H1 (cell line): ENCODE results near the gene CRABP2. TPM values are rescaled to one million over a fixed set of nuclear protein-coding genes. Genes with fewer than 3 reads are reported as not detected.

Source experiments
- CTCF ChIA-PET: fragments of 300-600 bp; sonication (Branson Sonifier 250); formaldehyde crosslinking; loops from one replicate; lab custom pipeline; 2021; ENCODE audit not compliant: partially characterized antibody; lab: Charles Lee
- POLR2A ChIA-PET: fragments of 300-600 bp; sonication (Branson Sonifier 250); formaldehyde crosslinking; loops from one replicate; lab custom pipeline; 2021; ENCODE audit warnings: inconsistent platforms; ENCODE audit not compliant: partially characterized antibody; lab: Charles Lee
- DNase-seq, 2 experiments: peaks; one replicate each; pipeline versions ENCODE4 v3.0.0 to v3.0.0-alpha.2; 2010 to 2022; ENCODE audit warnings: low spot score in 2 of 2, low read depth in 1 of 2, mixed read lengths in 1 of 2
- FAIRE-seq: peaks from 2 replicates; lab custom pipeline; 2011; peaks lifted over from hg19 to GRCh38; lab: Jason Lieb, UNC
- H2AFZ ChIP-seq: 2 replicates; pipeline ENCODE4 v1.8.1; 2012; ENCODE audit warnings: low read length, inconsistent platforms
- H2AK5ac ChIP-seq: 2 replicates; pipeline ENCODE4 v1.6.1; 2013; ENCODE audit warnings: low read depth, low read length
- H2BK120ac ChIP-seq: replicated peaks from 2 replicates; pipeline ENCODE3; 2013; ENCODE audit warnings: low read depth, low read length, inconsistent platforms
- H2BK12ac ChIP-seq: 2 replicates; pipeline ENCODE4 v1.6.1; 2013; ENCODE audit warnings: low read depth, low read length
- H2BK15ac ChIP-seq: 2 replicates; pipeline ENCODE4 v1.6.1; 2013; ENCODE audit warnings: low read length
- H2BK20ac ChIP-seq: 2 replicates; pipeline ENCODE4 v1.6.1; 2013; ENCODE audit warnings: low read length
- H2BK5ac ChIP-seq: 2 replicates; pipeline ENCODE4 v1.6.1; 2013; ENCODE audit warnings: low read depth, low read length
- H3K14ac ChIP-seq: 2 replicates; pipeline ENCODE4 v1.6.1; 2013; ENCODE audit warnings: inconsistent platforms; ENCODE audit not compliant: insufficient read length
- H3K18ac ChIP-seq: 2 replicates; pipeline ENCODE4 v1.6.1; 2013; ENCODE audit warnings: low read length; ENCODE audit errors: extremely low read depth
- H3K23ac ChIP-seq: 2 replicates; pipeline ENCODE4 v1.6.1; 2013; ENCODE audit warnings: inconsistent platforms; ENCODE audit not compliant: insufficient read length
- H3K23me2 ChIP-seq: 2 replicates; pipeline ENCODE4 v1.6.1; 2013; ENCODE audit warnings: low read depth, low read length
- H3K27ac ChIP-seq: 2 replicates; pipeline ENCODE4 v1.6.1; 2011; ENCODE audit warnings: low read depth, low read length, inconsistent platforms
- H3K27me3 ChIP-seq, 4 experiments: replicated peaks in 1 of 4; 1 replicate in 1 of 4; 2 replicates in 3 of 4; pipeline versions ENCODE4 v1.6.1 to v1.8.1; 2011 to 2013; ENCODE audit warnings: low read length in 3 of 4, mild to moderate bottlenecking in 3 of 4, inconsistent platforms in 2 of 4, mixed read lengths in 2 of 4, moderate library complexity in 1 of 4; ENCODE audit not compliant: control insufficient read depth in 3 of 4, insufficient read depth in 3 of 4; ENCODE audit errors: extremely low read depth in 1 of 4
- H3K36me3 ChIP-seq, 4 experiments: 2 replicates each; pipeline versions ENCODE4 v1.6.1 to v1.8.1; 2011 to 2013; ENCODE audit warnings: mild to moderate bottlenecking in 4 of 4, low read length in 3 of 4, moderate library complexity in 2 of 4, control low read depth in 1 of 4, inconsistent platforms in 1 of 4; ENCODE audit not compliant: insufficient read depth in 4 of 4, control insufficient read depth in 2 of 4
- H3K4ac ChIP-seq: replicated peaks from 2 replicates; pipeline ENCODE3; 2013; ENCODE audit warnings: low read length, low read depth, mixed read lengths, inconsistent platforms; ENCODE audit not compliant: insufficient read length
- H3K4me1 ChIP-seq, 4 experiments: replicated peaks in 1 of 4; 1 replicate in 1 of 4; 2 replicates in 3 of 4; pipeline versions ENCODE4 v1.6.1 to v1.8.1; 2011 to 2013; ENCODE audit warnings: low read length in 3 of 4, inconsistent platforms in 2 of 4, mixed read lengths in 1 of 4; ENCODE audit not compliant: insufficient read depth in 4 of 4, control insufficient read depth in 3 of 4
- H3K4me2 ChIP-seq, 2 experiments: 2 replicates each; pipeline versions ENCODE4 v1.6.1 to v1.8.1; 2011 to 2013; ENCODE audit warnings: low read depth in 2 of 2, low read length in 2 of 2, control low read depth in 1 of 2, inconsistent platforms in 1 of 2, mild to moderate bottlenecking in 1 of 2; ENCODE audit not compliant: insufficient read depth in 1 of 2
- H3K4me3 ChIP-seq, 4 experiments: fragments of 200-600, 300-600 bp in 1 of 4; sonication (generic), shearing (Covaris generic), sonication (Bioruptor Twin) in 1 of 4; 2 replicates each; pipeline versions ENCODE4 v1.5.1 to v1.8.1; 2011 to 2016; ENCODE audit warnings: low read length in 4 of 4, low read depth in 3 of 4, control low read depth in 2 of 4, inconsistent platforms in 2 of 4, mild to moderate bottlenecking in 2 of 4, mixed read lengths in 1 of 4, moderate library complexity in 1 of 4; ENCODE audit not compliant: insufficient read depth in 2 of 4; ENCODE audit errors: extremely low read depth in 1 of 4
- H3K56ac ChIP-seq: replicated peaks from 2 replicates; pipeline ENCODE3; 2013; ENCODE audit warnings: low read depth, mild to moderate bottlenecking, mixed read lengths, low read length, inconsistent platforms; ENCODE audit not compliant: insufficient read length
- H3K79me1 ChIP-seq: 2 replicates; pipeline ENCODE4 v1.6.1; 2013; ENCODE audit warnings: low read depth, low read length, control low read depth
- H3K79me2 ChIP-seq, 2 experiments: 2 replicates each; pipeline versions ENCODE4 v1.6.1 to v1.8.1; 2012 to 2013; ENCODE audit warnings: low read length in 2 of 2, mild to moderate bottlenecking in 2 of 2, inconsistent platforms in 1 of 2; ENCODE audit not compliant: insufficient read depth in 2 of 2, control insufficient read depth in 1 of 2
- H3K9ac ChIP-seq, 4 experiments: replicated peaks in 1 of 4; 1 replicate in 1 of 4; 2 replicates in 3 of 4; pipeline versions ENCODE4 v1.6.1 to v1.8.1; 2011 to 2013; ENCODE audit warnings: low read depth in 3 of 4, low read length in 3 of 4, control low read depth in 2 of 4, mild to moderate bottlenecking in 2 of 4, moderate library complexity in 2 of 4, inconsistent platforms in 1 of 4; ENCODE audit errors: extremely low read depth in 1 of 4
- H3K9me3 ChIP-seq, 2 experiments: 2 replicates each; pipeline versions ENCODE4 v1.6.1 to v1.8.1; 2012 to 2013; ENCODE audit warnings: mild to moderate bottlenecking in 2 of 2, moderate library complexity in 2 of 2, control low read depth in 1 of 2, inconsistent platforms in 1 of 2, low read depth in 1 of 2, low read length in 1 of 2, mixed read lengths in 1 of 2; ENCODE audit not compliant: insufficient read depth in 2 of 2
- H4K20me1 ChIP-seq, 2 experiments: replicated peaks in 1 of 2; 2 replicates each; pipeline versions ENCODE3 to v1.8.1; 2011 to 2013; ENCODE audit warnings: inconsistent platforms in 2 of 2, low read length in 2 of 2, mild to moderate bottlenecking in 1 of 2; ENCODE audit not compliant: insufficient read depth in 2 of 2, control insufficient read depth in 1 of 2
- H4K5ac ChIP-seq: 2 replicates; pipeline ENCODE4 v1.6.1; 2013; ENCODE audit warnings: low read length, low read depth, mixed read lengths, inconsistent platforms; ENCODE audit not compliant: insufficient read length
- H4K8ac ChIP-seq: 2 replicates; pipeline ENCODE4 v1.8.0; 2013; ENCODE audit warnings: mild to moderate bottlenecking, moderate library complexity, low read length, inconsistent platforms; ENCODE audit not compliant: insufficient read depth; ENCODE audit errors: extremely low read depth
- H4K91ac ChIP-seq: replicated peaks from 2 replicates; pipeline ENCODE3; 2013; ENCODE audit warnings: low read length, mixed read lengths, inconsistent platforms; ENCODE audit not compliant: insufficient read length
- WGBS, 2 experiments: shearing (Covaris generic) in 1 of 2; methylation state at CpG; one replicate each; pipeline versions ENCODE4 v1.1.6 to v1.1.7; 2013 to 2015; ENCODE audit warnings: low lambda C conversion rate in 2 of 2, mixed read lengths in 2 of 2, inconsistent platforms in 1 of 2, low coverage in 1 of 2, missing lambda C conversion rate in 1 of 2; ENCODE audit not compliant: insufficient replicate concordance in 2 of 2, insufficient coverage in 1 of 2, insufficient read length in 1 of 2; ENCODE audit errors: extremely low coverage in 1 of 2, missing lambda C conversion rate in 1 of 2; 5-methylcytosine and 5-hydroxymethylcytosine counted together
- polyA plus RNA-seq, 7 experiments: library from polyadenylated mRNA; depleted of rRNA in 3 of 7; stranded (reverse) in 5 of 7; unstranded in 2 of 7; fragments of >200 nt in 5 of 7; fragments of 200-250 nt in 2 of 7; gene quantifications; 1 replicate in 5 of 7; 2 replicates in 1 of 7; 4 replicates in 1 of 7; pipeline versions ENCODE4 v1.2.1 to v1.2.3, GENCODE V29; 2011 to 2013; ENCODE audit warnings: missing spikeins in 2 of 7, mixed read lengths in 2 of 7
- total RNA-seq: library from RNA; stranded (reverse); fragmentation: NEBNext Ultra II Directional; extraction: Animal tissue kit (Norgen Biotek cat#: 25700); gene quantifications from 2 replicates; pipeline ENCODE4 v1.2.1, GENCODE V29; 2021

CRABP2 gene
- total and polyA plus RNA-seq, 2 of the 8 experiments (the other 6 are each of a cell fraction or from before 2014, with no cell fraction given): 69.2 to 119 TPM

GRCh38 chr1:156750711-156751450 is 45.5 kb upstream of the CRABP2 start:
- Histone ChIP-seq H2BK15ac (0 out of 2 replicates have a peak overlapping the region, but pooled peaks have one; percentile 40), H3K14ac (no peak overlapping the region), H2BK20ac (no peak overlapping the region), H2AFZ (no peak overlapping the region), H3K36me3 (no peaks in the 10 kb centered on the region), H4K91ac (peak overlapping the region; percentile 30), H2BK12ac (peak overlapping the region; percentile 33; the same call in 1 of the 2 replicates), H2BK5ac (peak overlapping the region; percentile 67; the same call in 1 of the 2 replicates), H3K79me2 (peaks cover 27 to 60% of the 10 kb centered on the region in 2 experiments), H4K20me1 (peaks cover 0 to 3% of the 10 kb centered on the region in 2 experiments), H3K18ac (peak overlapping the region; percentile 72; the same call in 1 of the 2 replicates), H2AK5ac (no peak overlapping the region), H3K23ac (no peak overlapping the region), H3K56ac (peak overlapping the region; percentile 54), H3K79me1 (peaks cover 16% of the 10 kb centered on the region), H3K4ac (peak overlapping the region; percentile 53), H3K27me3 (no peaks in the 10 kb centered on the region), H2BK120ac (no peak overlapping the region), H3K9me3 (no peaks in the 10 kb centered on the region), H3K27ac (peak overlapping the region; percentile 96), H4K5ac (peak overlapping the region; percentile 57), H3K23me2 (peaks cover 12% of the 10 kb centered on the region), H4K8ac (peak overlapping the region; percentile 93), H3K4me3 (peak overlapping the region; percentile 75 to 100 (median 84)), H3K4me1 (peaks cover 31 to 42% (median 33%) of the 10 kb centered on the region in 4 experiments), H3K4me2 (peak overlapping the region; percentile 91 to 99), H3K9ac (peak overlapping the region; percentile 80 to 96 (median 90))
- WGBS, 2 experiments: 1% methylated on average over 29 of the region's 64 CpGs; no CpG with 5 or more reads in 1 of the 2 experiments
- CTCF ChIA-PET: interaction anchor here (0.8 to 3.2 kb wide), 6 partner anchors 20 to 109 kb away, joined by 3 to 26 read pairs (median 3); partner anchors contain the start of gene NTRK1
- POLR2A ChIA-PET: interaction anchor here (0.9 to 8.8 kb wide), 18 partner anchors 9 to 90 kb away, joined by 3 to 121 read pairs (median 6); partner anchors contain the start of genes ISG20L2, METTL25B, MRPL24 and NES
- FAIRE-seq: no peak
- DNase-seq: peak in 1 of 2 experiments; percentile 72
